Kidney (tissue), 14 donors: ENCODE measurements around the gene SGSH. TPM values are rescaled to one million over a fixed set of nuclear protein-coding genes. Genes with fewer than 3 reads are reported as not detected.
A peak's percentile ranks its signal among the peaks of the same experiment; 100 is the strongest.

Experiments
- DNase-seq, 5 donors: peaks; one replicate each; pipeline ENCODE4 v3.0.0-alpha.2; 2013 to 2020
- FAIRE-seq: peaks from 2 replicates; lab custom pipeline; 2012; peaks lifted over from hg19 to GRCh38; lab: Jason Lieb, UNC
- H3K27ac ChIP-seq, 2 donors: one replicate each; pipeline ENCODE4 v1.7.0; 2013; ENCODE audit warnings: low read depth in 2 of 2, low read length in 2 of 2, inconsistent platforms in 1 of 2
- H3K27me3 ChIP-seq: one replicate; pipeline ENCODE4 v1.7.1; 2013; ENCODE audit warnings: low read length, inconsistent platforms; ENCODE audit not compliant: control insufficient read depth, insufficient read depth
- H3K36me3 ChIP-seq, 3 donors: one replicate each; pipeline versions ENCODE4 v1.7.0 to v1.7.1; 2013; ENCODE audit warnings: low read length in 3 of 3, control low read depth in 1 of 3, inconsistent platforms in 1 of 3; ENCODE audit not compliant: insufficient read depth in 3 of 3, control insufficient read depth in 2 of 3
- H3K4me1 ChIP-seq, 3 donors: one replicate each; pipeline versions ENCODE4 v1.7.0 to v1.7.1; 2013; ENCODE audit warnings: low read length in 3 of 3, inconsistent platforms in 1 of 3, low read depth in 1 of 3; ENCODE audit not compliant: control insufficient read depth in 2 of 3, insufficient read depth in 2 of 3
- H3K4me3 ChIP-seq, 3 donors: one replicate each; pipeline versions ENCODE4 v1.7.0 to v1.8.1; 2013; ENCODE audit warnings: low read length in 3 of 3, control low read depth in 1 of 3, inconsistent platforms in 1 of 3
- H3K9ac ChIP-seq, 3 donors: one replicate each; pipeline versions ENCODE4 v1.7.0 to v1.7.1; 2013; ENCODE audit warnings: low read length in 3 of 3, control low read depth in 1 of 3, inconsistent platforms in 1 of 3
- H3K9me3 ChIP-seq, 3 donors: one replicate each; pipeline versions ENCODE4 v1.7.0 to v1.7.1; 2013; ENCODE audit warnings: low read length in 3 of 3, control low read depth in 1 of 3, inconsistent platforms in 1 of 3; ENCODE audit not compliant: control insufficient read depth in 2 of 3, insufficient read depth in 1 of 3
- CTCF ChIP-seq: IDR thresholded peaks from 3 replicates; pipeline ENCODE4 v1.5.1; 2012; ENCODE audit warnings: mild to moderate bottlenecking, moderate library complexity, borderline replicate concordance; ENCODE audit not compliant: insufficient read depth; ENCODE audit errors: extremely low read depth
- intact Hi-C: fragments of 100-400 bp; cut with DNase I; formaldehyde crosslinking; loops from one replicate; pipeline ENCODE4 v1.11.1; 2022
- polyA plus RNA-seq: library from polyadenylated mRNA; stranded (reverse); fragments of 350-450 nt; fragmentation: Illumina TruSeq; extraction: RNeasy Lipid Tissue Mini Kit (QIAGEN cat#74804); gene quantifications from one replicate; pipeline ENCODE4 v1.2.3, GENCODE V29; 2014; ENCODE audit warnings: low read depth, low replicate concordance; ENCODE audit not compliant: insufficient read depth
- total RNA-seq: library from RNA; stranded (reverse); fragmentation: NEBNext Ultra II Directional; extraction: Animal tissue kit (Norgen Biotek cat#: 25700); gene quantifications from one replicate; pipeline ENCODE4 v1.2.1, GENCODE V29; 2021
- donor health status: control.
- donor health status: control.
- donor health status: control.
- donor health status: control.
- donor health status: control.
- donor health status: DM: yes; HTN: yes; CAD: no.
- donor health status: Normal renal cell carcinoma (clear cell type).

Gene SGSH
- total and polyA plus RNA-seq, 2 donors from 2014 or later, result 25.9 to 63.2 TPM

DNA sequence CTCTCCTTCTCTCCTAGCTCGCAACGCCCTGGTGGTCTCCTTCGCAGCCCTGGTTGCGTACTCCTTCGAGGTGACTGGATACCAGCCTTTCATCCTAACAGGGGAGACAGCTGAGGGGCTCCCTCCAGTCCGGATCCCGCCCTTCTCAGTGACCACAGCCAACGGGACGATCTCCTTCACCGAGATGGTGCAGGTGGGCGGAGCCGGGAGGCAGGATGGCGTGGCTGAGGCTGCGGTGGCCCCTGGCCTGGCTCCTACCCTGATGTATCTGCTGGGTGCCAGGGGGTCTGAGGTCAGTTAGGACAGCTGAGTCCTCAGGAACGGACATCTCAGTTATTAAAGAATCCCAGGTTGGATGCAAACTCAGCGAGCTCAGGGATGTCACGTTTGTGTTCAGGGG is 16.8 kb upstream of the SGSH start:
- no peak overlapping the region for H3K4me3 ChIP-seq
- intact Hi-C loops, result no loop called here
- FAIRE-seq (no peak), DNase-seq (peak in 1 of 5 donors; percentile 58)
- peaks cover 2 to 42% (median 21%) of the 10 kb centered on the region in 3 donors for H3K36me3 ChIP-seq
- no peak overlapping the region for H3K27ac ChIP-seq
- H3K4me1 ChIP-seq, result no peaks in the 10 kb centered on the region
- no peaks in the 10 kb centered on the region for H3K27me3 ChIP-seq
- no peak for TF ChIP-seq CTCF
- H3K9me3 ChIP-seq, result peaks cover 0 to 7% (median 3%) of the 10 kb centered on the region in 3 donors
- H3K9ac ChIP-seq, result no peak overlapping the region

DNA sequence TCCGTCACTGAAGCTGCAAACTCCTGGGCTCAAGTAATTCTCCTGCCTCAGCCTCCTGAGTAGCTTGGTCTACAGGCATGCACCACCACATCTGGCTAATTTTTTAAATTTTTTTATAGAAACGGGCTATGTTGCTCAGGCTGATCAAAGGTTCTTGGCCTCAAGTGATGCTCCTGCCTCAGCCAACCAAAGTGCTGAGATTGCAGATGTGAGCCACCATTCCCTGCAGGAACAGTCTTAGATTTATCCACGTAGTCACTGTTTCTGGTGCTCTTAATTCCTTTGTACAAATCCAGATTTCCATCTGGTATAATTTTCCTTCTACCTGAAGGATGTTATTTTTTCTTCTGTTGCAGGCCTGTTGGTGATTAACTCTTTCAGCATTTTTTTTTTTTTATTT is 13.1 kb upstream of the SGSH start:
- no peak overlapping the region for H3K9ac ChIP-seq
- no peak for DNase-seq
- peaks cover 0 to 7% (median 3%) of the 10 kb centered on the region in 3 donors for H3K9me3 ChIP-seq
- H3K4me3 ChIP-seq, result no peak overlapping the region
- no peak for TF ChIP-seq CTCF
- intact Hi-C loops, result no loop called here
- no peak for FAIRE-seq
- no peaks in the 10 kb centered on the region for H3K4me1 ChIP-seq
- H3K36me3 ChIP-seq, result peaks cover 2 to 37% (median 13%) of the 10 kb centered on the region in 3 donors
- H3K27me3 ChIP-seq, result no peaks in the 10 kb centered on the region
- H3K27ac ChIP-seq, result no peak overlapping the region

- TF ChIP-seq CTCF, result no peak
- H3K9me3 ChIP-seq, result peaks cover 0 to 7% (median 3%) of the 10 kb centered on the region in 3 donors
- H3K4me3 ChIP-seq, result no peak overlapping the region
- H3K36me3 ChIP-seq, result peaks cover 2 to 33% (median 8%) of the 10 kb centered on the region in 3 donors
- no peaks in the 10 kb centered on the region for H3K27me3 ChIP-seq
- no peak for DNase-seq
- H3K9ac ChIP-seq, result no peak overlapping the region
- H3K27ac ChIP-seq, result no peak overlapping the region
- H3K4me1 ChIP-seq, result no peaks in the 10 kb centered on the region
- intact Hi-C loops, result no loop called here
- FAIRE-seq, result no peak
Observed at GRCh38 chr17:80232438-80232837, 12.3 kb upstream of the SGSH start.

- peaks cover 0 to under 1% (median 0%) of the 10 kb centered on the region in 3 donors for H3K4me1 ChIP-seq
- FAIRE-seq (no peak), DNase-seq (no peak)
- H3K9me3 ChIP-seq, result peaks cover 0 to 7% (median 3%) of the 10 kb centered on the region in 3 donors
- H3K4me3 ChIP-seq, result no peak overlapping the region
- intact Hi-C loops, result no loop called here
- H3K27ac ChIP-seq, result no peak overlapping the region
- no peaks in the 10 kb centered on the region for H3K27me3 ChIP-seq
- no peak for TF ChIP-seq CTCF
- H3K36me3 ChIP-seq, result peaks cover 2 to 11% (median 6%) of the 10 kb centered on the region in 3 donors
- no peak overlapping the region for H3K9ac ChIP-seq
Observed at GRCh38 chr17:80229011-80229410, 8.9 kb upstream of the SGSH start.
